GM18502 (cell line): ENCODE measurements around the gene RASSF1.

Experiments used
- ATAC-seq: cut with Tn5 transposase; IDR thresholded peaks from one replicate; pipeline ENCODE4 v1.9.1; 2021; ENCODE audit warnings: mild to moderate bottlenecking; ENCODE audit not compliant: unreplicated experiment, poor library complexity

The RASSF1 gene

GRCh38 chr3:50369012-50369670 lies 28.5 kb upstream of the RASSF1 start:
- ATAC-seq: no peak

GRCh38 chr3:50365842-50366220 lies 25.2 kb upstream of the RASSF1 start:
- ATAC-seq: no peak

DNA sequence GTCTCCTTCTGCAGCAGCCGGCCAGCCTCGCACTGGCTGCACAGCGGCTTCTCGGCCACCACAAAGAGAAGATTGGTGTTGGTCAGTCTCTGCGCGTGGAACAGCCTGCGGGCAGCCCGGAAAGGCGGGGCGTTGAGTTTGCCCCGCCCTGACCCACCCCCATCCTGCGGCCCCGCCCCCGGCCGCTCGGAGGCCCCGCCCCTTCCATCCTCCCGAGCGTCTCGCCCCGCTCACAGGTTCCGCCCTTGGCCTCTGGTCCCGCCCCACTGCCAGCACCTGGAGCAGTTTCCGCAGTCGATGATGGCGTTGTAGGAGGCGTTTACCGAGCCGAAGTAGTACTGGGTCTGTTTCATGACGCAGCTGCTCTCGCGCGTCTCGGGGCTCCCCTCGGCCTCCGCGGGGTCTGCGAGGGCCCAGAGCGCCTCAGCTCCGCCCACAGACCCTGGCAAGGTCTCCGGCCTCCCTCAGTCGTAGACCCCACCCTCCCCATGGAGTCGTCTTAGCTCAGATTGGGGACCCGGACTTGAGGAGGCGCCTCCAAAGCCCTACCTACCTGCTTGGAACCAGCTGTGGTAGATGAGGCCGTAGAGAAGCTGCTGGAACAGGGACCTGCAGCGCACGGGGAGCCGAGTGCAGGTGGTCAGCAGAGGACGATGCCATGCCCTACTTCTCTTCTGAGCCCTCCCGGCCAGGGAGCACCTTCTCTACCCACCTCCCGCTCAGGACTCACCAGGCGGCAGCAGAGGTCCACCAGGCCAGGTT lies 24.6 kb upstream of the RASSF1 start:
- peak; percentile 89 for ATAC-seq

GRCh38 chr3:50364573-50365079 lies 24.0 kb upstream of the RASSF1 start:
- ATAC-seq: no peak

- peak; percentile 21 for ATAC-seq
Observed at GRCh38 chr3:50359760-50360110, 19.1 kb upstream of the RASSF1 start.

DNA sequence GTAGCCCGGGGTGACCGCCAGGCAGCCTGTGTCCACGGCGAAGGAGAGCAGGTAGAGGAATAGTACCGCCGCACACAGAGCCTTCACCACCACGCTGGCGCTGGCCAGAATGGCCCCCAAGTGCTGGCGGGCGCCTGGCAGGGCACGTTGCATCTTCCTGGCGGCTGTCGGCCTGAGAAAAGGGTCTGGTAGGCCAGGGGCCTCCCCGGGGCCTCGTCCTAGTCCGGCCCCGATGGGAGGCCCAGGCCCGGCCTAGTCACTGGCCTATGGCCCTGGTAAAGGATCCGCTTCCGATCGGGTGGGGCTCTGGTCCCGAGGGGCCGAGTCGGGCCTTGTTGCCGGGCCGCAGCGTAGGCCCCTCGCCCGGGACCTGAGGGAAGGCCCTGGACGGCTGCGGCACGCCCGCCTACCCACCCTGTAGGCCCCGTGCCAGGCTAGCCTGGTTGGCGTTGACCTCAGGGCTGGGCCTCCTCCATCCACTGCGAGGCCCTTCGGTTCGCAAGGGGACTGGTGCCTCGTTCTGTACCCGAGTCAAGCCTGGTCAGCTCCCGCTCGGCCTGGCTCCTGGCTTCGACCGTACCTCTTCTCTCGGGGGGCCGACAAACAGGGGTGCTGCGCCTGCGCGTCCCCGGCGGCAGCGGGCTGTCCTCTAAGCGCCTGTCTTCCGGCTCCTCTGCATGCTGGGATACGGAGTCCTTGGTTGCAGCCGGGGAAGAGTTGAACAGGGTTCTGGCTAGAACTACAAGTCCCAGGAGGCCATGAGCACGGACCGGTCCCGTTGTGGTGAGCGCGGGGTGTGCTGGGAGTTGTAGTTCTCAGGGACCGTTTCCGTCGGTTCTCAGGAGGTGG lies 18.5 kb upstream of the RASSF1 start, which contains the start of gene TMEM115:
TMEM115 (minus strand) TSS at position 611 of the 849 bp plus-strand sequence; CDS start at position 153, 458 bp downstream.
- ATAC-seq: peak; percentile 99

DNA sequence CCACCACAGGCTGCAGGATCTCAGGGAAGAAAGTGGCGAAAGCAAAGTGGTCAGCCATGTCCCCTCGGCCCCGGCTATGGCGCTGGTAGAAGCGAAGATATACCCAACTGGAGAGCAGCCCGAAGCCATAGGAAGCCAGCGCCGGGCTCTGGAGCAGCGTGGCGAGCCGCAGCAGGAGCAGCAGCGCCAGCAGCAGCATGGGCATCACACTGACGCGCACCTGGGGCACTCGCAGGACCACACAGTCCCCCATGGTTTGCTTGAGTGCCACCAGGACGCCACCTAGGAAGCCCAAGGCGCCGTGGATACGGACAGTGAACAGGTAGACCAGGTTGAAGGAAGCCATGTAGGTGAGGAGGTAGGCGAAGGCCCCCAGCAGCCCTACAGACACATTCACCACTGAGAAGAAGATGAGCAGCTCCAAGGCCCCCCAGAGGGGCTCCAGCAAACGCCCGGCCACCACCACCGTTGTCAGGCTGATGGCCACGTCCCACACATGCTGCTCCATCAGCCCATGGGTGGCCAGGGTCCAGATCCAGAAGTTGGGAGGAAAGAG lies 17.8 kb upstream of the RASSF1 start:
- no peak for ATAC-seq

DNA sequence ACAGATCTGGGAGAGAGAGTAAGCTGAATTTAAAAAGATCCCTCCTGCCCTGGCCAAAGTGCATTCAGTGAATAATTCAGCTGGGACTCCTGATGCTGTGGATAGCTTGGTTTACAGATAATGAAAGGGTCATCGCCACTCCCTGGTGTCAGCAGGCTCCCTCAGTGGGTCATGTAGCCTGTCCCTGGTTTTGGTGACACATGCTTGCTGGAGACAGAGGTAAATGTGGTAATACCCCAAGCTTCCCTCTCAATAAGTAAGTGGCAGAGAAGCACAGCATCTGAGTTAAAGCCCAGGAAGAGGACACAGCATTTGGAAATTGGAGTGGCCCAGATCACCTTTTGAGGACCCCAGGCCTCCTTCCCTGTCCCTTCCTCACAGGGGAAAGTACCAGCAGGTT lies 16.8 kb upstream of the RASSF1 start:
- no peak for ATAC-seq

DNA sequence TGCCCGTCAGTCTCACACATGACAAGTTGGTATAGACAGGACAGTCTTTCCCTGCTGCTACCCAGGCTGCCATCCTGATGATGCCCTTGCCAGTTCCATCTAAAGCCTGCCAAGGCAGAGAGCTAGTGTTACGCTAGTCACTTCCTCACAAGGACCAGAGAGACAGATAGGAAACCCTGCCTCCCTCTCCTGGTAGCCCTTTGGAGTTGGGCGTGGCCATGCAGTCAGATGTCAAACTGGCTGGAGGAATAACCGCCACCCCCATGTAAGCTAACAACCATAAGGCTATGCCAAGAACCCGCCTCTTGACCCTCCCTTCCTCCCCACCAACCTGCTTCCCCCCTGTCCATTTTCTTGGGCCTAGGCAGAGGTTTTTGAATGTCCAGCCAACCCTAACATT lies 15.9 kb upstream of the RASSF1 start:
- ATAC-seq: no peak

- no peak for ATAC-seq
Observed at GRCh38 chr3:50355829-50356552, 15.4 kb upstream of the RASSF1 start.

DNA sequence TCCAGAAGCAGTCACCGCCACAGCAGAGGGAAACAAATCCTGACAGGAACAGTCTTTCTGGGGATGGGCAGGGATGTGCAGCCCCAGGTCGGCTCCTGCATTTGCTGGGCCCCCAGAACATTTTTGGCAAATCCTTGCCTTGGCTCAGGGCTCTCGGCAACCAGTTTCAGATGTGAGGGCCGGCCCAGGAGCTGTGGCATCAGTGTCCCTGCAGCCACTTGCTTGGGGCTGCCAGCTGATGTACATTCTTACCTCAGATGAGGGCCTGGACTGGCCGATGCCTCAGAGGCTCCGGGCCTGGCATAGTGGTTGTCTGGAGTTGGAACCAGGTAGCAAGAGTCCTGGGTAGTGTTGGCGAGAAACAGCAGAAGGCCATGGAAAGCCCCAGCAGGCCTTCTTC lies 14.2 kb upstream of the RASSF1 start:
- no peak for ATAC-seq

DNA sequence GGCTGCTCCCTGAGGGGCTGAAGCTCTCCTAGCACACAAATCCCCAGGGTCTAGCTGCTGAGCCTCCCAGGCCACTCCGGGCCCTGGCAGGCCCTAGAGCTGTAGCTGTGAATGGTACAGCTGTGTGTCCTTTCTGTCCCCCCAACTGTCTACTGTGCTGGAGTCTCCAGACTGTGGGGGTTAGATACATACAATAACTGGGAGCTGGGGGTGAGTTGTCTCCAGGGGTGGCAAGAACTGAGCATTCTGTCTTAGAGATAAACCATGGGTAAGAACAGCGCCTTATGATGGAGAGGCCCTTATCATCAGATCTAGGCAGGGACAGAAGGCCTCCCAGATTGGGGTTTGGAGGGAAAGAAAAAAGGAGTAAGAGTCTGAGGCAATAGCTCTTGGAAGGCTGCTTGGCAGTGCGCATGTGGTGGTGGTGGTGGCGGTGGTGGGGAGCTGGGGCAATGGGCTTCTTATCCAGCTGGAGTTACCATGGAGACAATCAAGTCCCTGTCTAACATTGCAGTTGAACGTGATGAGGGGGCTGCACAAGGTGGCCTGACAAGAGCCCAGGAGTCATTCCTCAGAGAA lies 13.6 kb upstream of the RASSF1 start:
- no peak for ATAC-seq

DNA sequence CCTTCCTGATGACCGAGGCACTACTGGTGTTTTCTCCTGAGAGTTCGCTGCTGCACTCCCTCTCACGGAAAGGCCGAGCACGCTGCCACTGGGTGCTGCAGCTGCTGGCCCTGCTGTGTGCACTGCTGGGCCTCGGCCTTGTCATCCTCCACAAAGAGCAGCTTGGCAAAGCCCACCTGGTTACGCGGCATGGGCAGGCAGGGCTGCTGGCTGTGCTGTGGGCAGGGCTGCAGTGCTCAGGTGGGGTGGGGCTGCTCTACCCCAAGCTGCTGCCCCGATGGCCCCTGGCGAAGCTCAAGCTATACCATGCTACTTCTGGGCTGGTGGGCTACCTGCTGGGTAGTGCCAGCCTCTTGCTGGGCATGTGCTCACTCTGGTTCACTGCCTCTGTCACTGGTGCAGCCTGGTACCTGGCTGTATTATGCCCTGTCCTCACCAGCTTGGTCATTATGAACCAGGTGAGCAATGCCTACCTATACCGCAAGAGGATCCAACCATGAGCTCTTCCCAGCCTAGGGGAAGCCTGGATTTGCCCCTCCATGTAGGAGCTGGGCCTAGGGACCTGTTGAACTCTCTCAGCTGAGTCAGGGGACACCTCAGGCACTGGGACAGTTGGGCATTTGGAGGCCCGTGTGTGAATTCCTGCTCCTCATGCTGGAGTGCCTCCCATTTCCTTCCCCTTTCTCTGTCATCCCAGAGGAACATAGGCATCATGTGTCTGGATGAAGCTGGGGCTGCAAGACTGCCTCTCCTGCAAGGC lies 12.8 kb upstream of the RASSF1 start:
- ATAC-seq: no peak

DNA sequence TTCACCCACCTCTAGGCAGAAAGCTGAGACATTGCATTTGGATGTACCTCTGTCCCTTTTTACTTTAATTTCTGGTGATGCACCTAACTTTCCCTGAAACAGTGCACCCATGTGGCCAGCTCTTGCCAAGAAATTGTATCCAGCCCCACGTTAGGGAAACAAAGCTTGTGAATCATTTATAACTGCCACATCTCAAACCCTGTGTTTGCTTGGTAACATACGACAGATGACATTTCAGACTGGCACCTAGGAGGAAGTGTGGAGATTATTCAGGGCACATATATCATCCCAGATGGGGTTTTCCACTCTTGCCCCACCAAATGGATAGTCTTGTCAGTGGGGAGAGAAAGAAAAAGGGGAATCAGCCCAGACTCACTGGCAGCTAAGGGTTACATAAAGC lies 12.1 kb upstream of the RASSF1 start:
- ATAC-seq: no peak

DNA sequence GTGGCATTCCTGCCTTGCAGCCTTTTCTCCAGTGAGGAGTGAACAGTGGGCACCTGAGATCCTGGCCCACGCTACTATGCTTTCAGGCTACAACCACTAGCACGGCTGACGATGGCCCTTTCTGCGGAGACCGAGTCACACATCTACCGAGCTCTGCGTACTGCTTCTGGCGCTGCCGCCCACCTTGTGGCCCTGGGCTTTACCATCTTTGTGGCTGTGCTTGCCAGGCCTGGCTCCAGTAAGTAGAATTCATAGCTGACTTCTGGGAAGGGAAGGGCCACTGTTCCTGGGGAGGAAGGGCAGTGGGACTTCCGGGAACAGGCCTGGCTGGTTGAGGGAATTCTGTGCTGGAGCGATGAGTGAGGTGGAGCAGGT lies 10.7 kb upstream of the RASSF1 start:
- ATAC-seq: no peak

GRCh38 chr3:50350527-50351322 lies 10.1 kb upstream of the RASSF1 start, which contains the start of the genes CYB561D2 and NPRL2:
Gene CYB561D2, plus strand, starts transcription at chr3:50350862. Its CDS starts 572 bp downstream, at chr3:50351434.
Gene NPRL2, minus strand, starts transcription at chr3:50350775. Its CDS starts 123 bp downstream, at chr3:50350652.
- peak; percentile 84 for ATAC-seq

DNA sequence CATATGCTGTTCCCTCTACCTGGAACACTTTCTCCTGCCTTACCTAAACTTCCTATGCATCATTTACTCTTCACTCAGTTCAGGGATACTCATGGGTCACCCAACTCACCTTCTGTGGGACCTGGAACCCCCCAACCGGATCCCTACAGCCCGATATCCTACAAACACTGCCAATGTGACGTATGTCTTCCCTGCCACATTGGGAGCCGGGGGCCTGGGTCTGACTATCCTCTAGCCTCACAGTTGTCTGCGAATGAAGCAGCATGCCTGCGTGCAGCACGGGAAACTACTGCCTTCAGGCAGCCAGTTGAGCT lies 9.5 kb upstream of the RASSF1 start:
- ATAC-seq: no peak

DNA sequence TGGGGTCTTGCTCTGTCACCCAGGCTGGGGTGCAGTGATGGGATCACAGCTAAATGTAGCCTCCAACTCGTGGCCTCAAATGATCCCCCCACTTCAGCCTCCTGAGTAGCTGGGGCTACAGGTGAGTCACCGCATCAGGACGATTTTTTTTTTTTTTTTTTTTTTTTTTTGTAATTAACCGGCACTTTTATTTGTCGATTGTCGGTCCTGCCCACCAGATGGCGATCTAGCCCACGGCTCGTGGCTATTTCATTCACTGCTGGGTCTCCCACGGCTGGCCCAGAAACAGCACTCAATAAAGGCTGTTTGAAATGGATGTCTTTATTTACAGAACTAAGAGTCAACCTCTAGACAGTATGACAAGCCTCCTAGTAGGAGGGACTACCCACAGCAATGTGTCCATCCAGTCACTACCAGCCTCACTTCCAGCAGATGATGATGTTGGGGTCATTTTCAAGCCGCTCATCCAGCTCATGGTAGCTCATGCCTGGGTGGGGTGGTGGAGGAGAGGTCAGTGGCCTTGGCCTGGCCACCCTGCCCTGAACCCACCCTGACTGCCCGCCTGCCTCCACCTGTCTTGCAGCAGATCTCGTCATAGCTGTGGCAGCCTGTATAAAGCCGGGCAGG lies 6.7 kb upstream of the RASSF1 start:
- no peak for ATAC-seq
